SH-SY5Y (cell line): Measurements from ENCODE around the gene LSM8.

Experiments used
- GATA2 ChIP-seq: IDR thresholded peaks from 2 replicates; pipeline ENCODE4 v1.6.1; 2011; ENCODE audit warnings: mild to moderate bottlenecking, low read depth, low read length
- GATA3 ChIP-seq: IDR thresholded peaks from 2 replicates; pipeline ENCODE4 v1.6.1; 2011; ENCODE audit warnings: low read depth, mild to moderate bottlenecking, low read length, moderate library complexity

The LSM8 gene

DNA sequence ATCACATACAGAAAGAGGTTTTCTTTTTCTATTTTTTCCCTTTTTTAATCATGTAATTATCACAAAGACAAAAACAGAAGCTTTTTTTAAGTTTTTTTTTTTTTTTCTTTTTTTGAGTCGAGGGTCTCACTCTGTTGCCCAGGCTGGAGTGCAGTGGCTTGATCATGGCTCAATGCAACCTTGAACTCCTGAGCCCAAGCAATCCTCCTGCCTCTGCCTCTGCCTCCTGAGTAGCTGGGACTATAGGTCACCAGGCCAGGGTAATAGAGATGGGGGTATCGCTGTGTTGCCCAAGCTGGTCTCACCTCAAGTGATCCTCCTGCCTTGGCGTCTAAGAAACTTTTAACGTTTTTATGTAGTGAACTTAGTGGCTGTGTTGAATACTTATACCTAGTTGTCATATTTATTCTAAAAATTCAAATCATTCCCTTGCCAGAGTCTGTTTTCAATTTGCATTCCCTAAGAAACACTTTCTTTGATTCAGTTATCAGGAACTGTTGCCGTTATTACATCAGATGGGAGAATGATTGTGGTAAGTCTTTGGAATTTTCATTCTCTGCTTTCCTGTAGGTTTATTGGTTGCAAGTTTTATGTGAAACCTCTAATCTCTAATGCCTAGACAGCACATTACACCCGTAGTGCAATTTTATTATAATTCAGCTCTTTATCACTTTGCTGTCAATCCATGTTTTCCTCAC lies 1.3 kb downstream of the LSM8 start:
- TF ChIP-seq GATA2, result no peak
- TF ChIP-seq GATA3, result no peak

DNA sequence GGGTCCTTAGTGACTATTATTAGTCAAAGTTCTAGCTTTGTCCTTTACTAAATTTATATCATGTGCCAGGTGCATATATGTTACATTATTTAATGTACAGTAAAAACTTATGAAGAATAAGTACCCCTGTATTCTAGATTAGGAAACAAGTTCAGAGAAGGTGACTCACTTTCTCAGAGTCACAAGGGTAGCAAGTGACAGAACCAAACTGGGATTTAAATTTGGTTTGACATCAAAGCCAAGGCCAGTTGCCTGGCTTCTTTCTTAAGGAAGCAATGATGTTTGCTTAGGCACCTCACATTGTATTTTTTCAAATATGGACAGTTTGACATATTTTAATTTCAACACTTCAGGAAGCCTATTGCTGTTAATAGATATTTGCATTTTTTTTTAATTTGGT lies 2.5 kb downstream of the LSM8 start:
- no peak for TF ChIP-seq GATA2
- TF ChIP-seq GATA3, result no peak

DNA sequence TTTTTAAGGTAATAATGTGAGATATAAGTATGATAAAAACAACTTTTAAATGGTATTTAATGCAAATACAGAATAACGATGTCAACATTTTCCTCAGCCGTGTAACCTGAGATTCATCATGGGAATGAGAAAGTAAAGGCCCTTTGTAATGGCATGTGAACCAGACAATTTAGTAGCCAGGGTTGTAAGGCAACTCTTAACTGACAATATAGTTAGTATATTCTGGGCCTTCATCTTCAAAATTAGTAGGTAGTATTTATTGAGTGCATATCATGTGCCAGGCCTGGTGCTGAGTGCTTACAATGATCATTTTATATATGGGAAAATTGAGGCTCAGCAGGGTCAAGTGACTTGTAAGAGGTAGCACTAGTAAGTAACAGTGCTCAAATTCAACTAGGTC lies 10.6 kb downstream of the LSM8 start:
- TF ChIP-seq GATA3, result no peak
- TF ChIP-seq GATA2, result no peak

DNA sequence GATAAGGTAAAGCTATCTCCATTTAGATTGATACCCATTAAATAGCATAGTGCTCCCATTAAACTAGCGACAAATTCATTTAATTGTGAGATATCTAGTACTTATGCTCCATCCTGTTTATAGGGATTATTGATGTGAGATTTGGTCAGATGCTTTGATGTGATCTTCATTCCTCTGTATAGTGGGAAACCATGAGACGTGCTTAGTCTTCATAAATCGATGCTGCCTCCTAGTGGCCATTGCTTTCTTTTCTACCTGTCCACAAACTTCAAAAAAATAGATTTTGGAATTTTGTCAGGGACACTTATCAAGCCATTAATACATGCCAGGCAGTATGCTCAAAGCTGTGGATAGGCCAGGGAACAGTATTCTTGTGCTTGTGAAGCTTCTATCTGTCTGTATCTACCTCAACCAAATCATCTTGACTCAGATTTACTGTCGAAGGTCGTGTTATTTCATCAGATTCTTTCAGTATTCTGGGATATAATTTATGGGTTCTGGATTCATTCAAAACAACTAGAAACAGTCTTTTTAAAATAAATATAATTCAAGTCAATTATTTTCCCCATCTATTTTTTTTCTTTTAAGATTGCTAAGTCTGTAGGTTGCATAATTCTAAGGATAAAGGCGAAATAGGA lies 12.0 kb downstream of the LSM8 start:
- TF ChIP-seq GATA3 (no peak), GATA2 (no peak)

DNA sequence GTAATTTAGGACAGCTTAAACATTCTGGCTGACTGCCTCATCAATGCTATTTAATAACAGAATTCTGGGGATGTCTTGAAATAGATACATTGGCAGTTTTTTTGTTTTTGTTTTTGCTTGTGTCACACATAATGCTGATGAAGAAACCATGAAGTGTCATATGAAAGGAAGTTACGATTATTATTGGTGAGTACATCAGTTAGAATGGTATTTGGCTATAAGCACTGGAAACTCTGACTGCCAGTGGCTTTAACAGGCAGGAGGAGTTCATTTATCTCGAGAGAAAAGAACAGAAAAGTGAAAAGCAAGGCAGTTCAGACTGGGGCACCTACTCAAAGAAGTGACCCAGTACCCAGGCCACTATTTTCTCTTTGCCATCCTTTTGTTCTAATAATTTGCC lies 18.1 kb downstream of the LSM8 start:
- TF ChIP-seq GATA3 (no peak), GATA2 (no peak)

DNA sequence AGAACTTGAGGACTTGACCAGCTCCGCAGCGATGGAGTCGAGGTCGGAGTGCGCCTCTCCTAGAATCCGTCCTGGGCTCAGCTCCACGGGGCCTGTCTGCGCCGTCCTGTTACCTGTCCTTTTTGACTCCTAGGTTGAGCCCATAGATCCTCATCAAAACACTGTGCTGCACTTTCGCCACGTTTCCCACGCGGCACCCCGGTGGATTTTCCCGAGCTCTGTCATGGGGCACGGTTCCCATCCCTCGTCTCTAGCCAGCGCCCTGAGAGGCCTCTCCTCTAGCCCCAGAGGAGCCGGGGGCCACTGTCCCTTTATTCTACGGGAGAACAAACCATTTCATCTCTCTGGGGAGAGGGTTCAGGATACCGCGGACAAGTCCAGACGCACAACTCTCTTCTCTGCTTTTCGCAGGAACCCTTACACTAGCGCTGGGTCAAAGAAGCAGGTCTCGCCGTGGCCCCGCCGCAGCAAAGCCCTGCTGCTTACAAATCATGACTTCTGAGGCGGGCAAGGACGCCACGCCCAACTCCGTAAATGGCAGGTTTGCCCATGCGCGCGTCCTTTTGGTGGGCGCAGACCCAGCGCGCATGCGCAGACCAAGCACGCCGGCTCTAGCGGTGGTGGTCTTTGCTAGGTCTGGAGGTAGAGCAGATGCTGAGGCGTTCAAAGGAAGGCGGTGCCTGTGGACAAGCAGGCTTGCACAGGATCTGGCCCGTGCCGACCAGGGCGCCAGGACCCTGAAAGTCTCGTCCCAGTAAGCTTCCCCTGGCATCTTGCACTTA lies 30.3 kb downstream of the LSM8 start:
- no peak for TF ChIP-seq GATA3
- TF ChIP-seq GATA2, result no peak

DNA sequence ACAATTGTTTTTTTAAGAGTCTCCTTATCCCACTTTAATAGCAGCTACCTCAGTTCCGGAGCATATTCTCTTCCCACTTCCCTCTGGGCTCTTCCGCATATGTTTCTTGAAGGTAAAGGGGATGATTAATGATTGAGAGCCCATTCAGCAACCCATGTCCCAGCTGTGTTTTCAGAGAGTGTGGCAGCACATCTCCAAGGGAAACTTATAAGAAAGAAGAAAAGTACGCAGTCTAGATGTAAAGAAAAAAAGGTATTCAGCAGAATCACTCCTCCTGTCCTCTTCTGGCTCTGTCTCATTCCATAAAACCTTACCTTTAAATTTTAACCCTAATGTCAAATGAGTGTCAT lies 30.8 kb downstream of the LSM8 start:
- TF ChIP-seq GATA2 (no peak), GATA3 (no peak)

DNA sequence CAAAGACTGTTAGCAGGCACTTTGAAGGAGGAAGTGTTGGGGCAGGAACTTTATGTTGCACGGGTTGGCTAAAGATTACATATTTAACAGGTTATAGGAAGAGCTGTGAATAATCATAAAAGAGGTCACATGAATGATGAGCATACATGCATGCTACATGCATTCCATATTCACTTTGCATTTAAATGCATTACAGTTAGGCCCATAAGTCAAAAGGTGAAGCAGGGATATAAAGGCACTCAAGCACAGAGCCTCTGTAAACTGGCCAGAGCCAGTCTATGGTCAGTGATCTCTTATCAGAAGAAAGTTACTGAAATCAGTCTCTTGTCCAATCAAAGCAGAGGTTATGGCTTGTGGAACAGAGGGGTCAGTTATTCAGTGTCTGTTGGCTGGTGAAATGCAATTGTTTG lies 33.3 kb downstream of the LSM8 start:
- TF ChIP-seq GATA3, result no peak
- TF ChIP-seq GATA2, result no peak

DNA sequence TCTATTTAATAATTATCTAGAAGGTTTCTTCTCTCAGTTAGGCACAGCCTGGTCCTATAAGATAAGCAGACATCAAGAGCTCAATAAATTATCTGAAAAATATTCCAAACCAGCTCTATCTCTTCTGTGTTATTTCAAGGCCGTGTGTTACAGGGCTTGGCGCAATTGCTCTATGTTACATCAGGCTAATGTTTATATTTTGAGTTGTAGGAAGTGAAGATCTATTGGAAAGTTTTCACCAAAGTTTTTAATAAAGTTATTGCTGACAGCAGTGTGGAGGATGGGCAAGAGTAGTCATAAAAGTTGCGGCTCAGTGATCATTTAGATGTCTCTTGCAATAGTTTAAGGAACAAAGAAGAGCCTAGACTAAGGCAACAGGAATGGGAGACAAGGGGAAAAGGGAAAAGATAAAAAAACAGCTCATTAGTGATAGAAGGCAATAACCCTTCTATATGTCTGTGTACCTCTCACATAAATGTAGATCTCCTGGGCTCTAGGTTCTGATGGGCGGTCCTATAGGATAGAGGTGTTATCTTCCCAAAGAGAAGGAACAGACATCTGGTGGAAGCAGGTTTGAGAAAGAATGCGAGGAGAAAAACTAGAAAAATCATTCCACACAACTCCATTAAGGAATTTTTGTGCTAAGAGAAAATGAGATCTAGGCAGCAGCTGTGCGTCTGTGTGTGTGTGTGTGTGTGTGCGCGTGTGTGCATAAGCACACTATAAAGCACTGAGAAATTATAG lies 34.6 kb downstream of the LSM8 start:
- TF ChIP-seq GATA2, result no peak
- no peak for TF ChIP-seq GATA3

DNA sequence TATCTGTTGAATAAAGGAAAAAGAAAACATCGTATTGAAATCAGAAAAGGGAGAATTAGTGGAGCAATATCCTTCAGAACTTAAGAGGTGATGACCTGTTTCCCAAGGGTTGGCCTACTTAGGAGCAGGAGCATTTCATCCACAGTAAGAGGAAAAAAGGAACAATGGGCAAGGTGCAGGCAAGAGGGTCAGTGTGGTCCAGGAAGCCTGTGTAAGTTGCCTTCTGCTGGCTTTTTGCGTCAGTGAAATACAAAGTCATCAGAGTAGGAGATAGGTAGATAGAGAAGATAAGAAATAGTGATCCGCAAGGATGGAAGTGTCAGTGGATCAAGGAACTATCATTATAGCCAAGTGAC lies 35.2 kb downstream of the LSM8 start:
- TF ChIP-seq GATA2 (no peak), GATA3 (no peak)

DNA sequence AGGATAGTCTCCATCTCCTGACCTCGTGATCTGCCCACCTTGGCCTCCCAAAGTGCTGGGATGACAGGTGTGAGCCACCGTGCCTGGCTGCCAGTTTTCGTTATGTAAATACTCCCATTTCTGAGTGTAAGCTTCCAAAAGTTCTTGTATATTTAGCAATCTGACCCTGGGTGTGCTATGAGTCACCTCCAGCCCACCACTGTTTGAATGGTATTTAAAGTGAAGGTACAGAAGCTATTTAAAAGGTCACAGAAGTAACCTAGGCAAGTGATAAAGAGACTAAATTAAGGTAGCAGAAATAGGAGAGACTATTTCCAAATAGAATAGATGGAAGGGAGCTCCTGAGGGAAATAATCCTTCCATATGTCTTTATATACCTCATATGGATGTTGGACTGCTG lies 36.6 kb downstream of the LSM8 start:
- no peak for TF ChIP-seq GATA3
- no peak for TF ChIP-seq GATA2

DNA sequence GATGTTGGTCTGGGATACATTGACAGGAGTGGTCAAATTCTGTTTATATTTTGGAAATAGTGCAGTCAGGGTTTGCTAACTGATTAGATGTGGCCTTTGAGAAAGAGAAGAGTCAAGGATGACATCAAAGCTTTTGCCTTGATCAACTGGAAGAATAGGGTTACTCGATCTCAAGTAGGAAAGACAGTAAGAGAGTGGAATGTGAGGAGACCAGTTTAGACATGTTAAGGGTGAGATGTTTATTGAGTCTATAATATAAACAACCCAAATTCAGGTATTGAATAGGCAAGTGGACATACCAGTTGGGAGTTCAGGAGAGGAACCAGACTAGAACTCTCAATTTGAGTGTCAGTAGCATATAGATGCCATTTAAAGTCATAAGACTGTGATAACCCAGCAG lies 38.6 kb downstream of the LSM8 start:
- TF ChIP-seq GATA3 (no peak), GATA2 (no peak)

DNA sequence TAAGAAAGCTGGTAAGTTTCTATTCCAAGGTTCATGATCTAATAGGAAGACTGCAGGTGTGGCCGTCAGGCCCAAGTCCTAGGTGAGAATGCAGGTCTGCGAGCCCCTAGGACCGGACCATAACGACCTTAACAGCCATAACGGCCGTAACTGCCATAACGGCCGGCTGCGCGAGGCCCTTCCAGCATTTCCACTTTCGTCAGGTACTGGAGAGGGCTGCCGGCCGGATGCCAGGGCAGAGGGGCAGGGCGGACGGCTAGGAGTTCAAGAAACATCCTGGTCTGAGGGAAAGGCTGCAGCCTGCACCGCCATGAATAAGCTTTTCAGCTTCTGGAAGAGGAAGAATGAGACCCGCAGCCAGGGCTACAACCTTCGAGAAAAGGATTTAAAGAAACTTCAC lies 40.6 kb downstream of the LSM8 start, which contains the start of gene ANKRD7:
Gene ANKRD7 (plus strand): TSS at position 184 of the 400 bp plus-strand sequence. CDS start 127 bp downstream, at position 311.
- TF ChIP-seq GATA3 (no peak), GATA2 (no peak)

DNA sequence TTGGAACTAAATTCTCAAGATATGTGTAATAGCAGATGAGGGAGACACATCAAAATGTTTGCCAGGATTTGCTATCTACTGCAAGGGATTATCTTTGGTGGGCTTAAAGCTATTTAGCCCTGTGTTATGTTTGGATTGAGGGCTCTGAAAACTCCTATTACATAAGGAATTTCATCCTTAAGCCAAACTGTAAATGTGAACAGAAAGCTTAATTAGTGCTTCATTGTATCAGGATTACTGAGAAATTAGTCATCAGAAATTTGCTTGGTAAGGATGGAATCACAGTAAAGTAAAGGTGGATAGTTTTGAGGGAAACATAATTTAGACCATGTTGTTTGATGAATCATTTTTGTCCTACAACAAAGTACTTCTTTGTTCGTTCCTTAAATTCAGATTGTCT lies 48.9 kb downstream of the LSM8 start:
- no peak for TF ChIP-seq GATA2
- no peak for TF ChIP-seq GATA3

DNA sequence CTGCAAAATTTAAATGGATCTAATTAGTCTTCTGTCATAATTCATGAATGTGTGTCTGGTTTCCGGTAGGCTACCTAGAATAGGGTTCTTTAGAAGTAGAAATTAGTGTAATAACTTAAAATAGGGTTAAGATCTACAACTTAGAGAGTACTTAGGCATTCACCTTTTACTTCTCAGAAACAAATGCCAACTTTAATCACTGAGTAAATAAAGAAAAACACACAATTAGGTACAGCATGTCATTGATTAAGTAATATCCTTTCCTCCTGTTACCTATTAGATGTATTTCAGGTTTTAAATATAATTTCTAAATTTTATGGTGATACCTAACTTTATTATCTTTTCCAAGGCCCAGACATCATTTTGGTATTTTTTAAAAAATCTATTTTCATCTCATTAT lies 49.8 kb downstream of the LSM8 start:
- no peak for TF ChIP-seq GATA3
- no peak for TF ChIP-seq GATA2
